Activated CD4-positive, alpha-beta T cell treated with anti-CD3 and anti-CD28 coated beads for 1 hour (primary cell): ENCODE measurements around the gene NPHP1.
"Not testable (repeated sequence)": the region's sequence is repeated elsewhere in the genome, so short reads cannot be mapped to it uniquely, and the experiment has no call there.

Source experiments
- DNase-seq: peaks from one replicate; pipeline ENCODE4 v3.0.0-alpha.2; 2020

NPHP1 gene

GRCh38 chr2:110101901-110102803 lies 102.7 kb downstream of the NPHP1 start:
- DNase-seq: no peak

GRCh38 chr2:110101280-110101844 lies 103.5 kb downstream of the NPHP1 start:
- no peak for DNase-seq

- DNase-seq: not testable (repeated sequence)
Measured at GRCh38 chr2:110100880-110101279, 103.9 kb downstream of the NPHP1 start.

DNA sequence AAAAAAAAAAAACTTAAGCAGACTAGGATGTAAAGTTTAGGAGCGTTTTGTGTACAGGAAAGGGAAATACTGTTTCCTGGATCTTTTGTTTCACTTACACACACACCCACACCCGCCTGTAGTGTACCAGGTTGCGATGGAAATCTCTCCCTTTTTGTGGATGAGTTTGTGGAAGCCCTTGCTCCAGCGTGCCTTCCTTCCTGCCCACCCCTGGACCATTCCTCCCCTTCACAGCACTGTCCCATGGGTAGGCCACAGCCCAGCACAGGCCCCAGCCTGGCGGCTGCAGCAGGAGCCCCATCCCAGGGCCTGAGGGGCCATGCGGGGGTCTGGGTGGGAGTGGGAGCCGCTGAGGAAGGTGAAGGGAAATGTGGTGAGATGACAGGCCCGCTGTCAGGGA lies 104.3 kb downstream of the NPHP1 start:
- DNase-seq: no peak

DNA sequence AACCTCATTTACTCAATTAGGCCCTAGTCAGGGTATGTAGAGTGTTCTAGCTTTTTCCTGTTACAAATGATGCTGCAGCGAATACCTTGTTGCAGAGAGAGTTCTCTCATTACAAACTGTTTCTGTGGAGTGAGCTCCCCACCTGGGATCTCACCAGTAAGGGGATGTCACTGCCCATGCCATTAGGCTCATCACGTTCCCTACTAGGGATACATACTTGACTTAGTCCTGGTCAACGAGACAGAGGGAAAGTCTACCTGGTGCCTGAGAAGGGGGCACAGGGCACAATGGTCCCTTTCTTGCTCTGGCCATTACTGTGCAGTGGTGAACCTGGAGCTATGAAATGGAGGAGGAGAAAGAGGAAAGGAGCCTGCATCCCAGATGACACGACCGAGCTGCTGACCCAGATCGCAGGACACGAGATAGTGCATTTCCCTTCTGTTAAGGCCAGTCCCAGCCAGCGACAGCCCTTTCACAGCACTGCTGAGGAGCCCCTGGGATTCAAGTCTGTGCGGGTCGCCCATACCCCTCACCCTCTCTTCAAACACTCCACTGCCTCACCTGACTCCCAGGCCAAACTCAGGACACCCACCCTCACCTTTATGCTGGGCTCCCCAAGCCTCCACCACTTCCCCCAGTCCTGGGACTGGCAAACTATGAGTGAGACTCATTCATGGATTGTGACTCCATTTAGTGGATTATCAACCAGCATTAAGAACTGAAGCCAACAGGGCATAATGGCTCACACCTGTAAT lies 105.2 kb downstream of the NPHP1 start:
- no peak for DNase-seq

- DNase-seq: no peak
Measured at GRCh38 chr2:110099038-110099425, 105.8 kb downstream of the NPHP1 start.

DNA sequence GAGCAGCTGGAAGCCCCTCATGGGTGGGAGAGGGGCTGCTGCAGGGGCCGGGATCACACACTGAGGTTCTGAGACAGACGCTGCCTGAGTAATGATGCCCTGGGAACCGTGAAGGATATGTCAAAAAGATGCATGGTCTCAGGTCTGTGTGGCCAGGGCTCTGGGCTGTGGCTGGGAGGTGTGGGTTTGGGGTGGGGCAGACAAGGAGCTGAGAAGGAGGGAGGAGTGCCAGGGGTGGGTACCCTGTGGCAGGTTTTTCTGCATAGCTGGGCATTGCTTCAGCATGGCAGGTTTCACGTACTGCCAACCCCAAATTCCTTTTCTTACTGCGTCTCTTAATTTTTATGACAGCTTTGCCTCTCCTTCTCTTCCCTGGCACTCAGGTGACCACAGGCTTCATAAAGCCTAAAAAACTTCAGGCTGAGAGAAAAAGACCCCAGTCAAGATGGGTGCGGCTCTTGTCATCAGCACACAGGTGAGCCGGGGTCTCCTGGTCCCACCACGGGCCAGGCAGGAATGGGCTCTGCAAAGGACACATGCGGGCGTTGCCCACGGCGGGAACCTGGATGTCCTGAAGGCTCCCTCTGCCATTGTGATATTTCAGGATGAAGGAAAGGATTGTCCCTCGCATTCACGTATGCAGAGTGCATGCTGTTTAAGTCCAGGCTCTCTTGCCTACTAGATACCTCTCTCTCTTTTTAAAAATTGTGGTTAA lies 107.2 kb downstream of the NPHP1 start:
- DNase-seq: no peak

- no peak for DNase-seq
Measured at GRCh38 chr2:110095994-110096633, 108.7 kb downstream of the NPHP1 start.

DNA sequence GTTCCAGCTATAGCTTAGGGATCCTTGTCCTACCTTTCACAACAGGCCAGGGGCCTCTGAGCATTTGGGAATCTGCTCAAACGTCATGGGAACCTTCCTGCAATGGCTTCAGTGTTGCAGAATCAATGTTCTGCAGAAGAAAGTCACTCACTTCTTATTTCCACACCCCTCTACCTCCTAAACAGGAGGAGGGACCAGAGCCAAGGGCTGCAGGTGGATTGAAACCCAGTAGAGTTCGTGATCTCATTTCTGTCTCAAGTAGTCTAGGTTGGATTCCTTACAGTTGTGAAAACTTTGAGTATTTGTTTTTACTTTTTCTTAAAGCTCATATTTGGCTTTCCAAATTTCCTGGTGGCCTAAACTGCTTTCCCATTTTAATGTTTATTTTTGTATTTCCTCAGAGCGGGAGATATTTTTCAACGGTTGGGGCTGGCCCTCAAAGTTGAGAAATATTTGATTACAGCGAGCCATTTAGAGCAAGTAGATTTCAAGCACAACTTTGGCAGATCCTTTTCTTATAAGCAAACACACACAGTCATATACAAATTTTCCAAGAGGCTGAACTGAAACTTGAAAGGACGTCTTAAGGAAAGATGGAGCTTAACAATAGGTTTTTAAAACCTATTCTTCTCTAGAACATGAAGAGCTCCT lies 109.8 kb downstream of the NPHP1 start:
- DNase-seq: not testable (repeated sequence)

- not testable (repeated sequence) for DNase-seq
Measured at GRCh38 chr2:110093924-110094323, 110.9 kb downstream of the NPHP1 start.

- not testable (repeated sequence) for DNase-seq
Measured at GRCh38 chr2:110090164-110090563, 114.6 kb downstream of the NPHP1 start.

DNA sequence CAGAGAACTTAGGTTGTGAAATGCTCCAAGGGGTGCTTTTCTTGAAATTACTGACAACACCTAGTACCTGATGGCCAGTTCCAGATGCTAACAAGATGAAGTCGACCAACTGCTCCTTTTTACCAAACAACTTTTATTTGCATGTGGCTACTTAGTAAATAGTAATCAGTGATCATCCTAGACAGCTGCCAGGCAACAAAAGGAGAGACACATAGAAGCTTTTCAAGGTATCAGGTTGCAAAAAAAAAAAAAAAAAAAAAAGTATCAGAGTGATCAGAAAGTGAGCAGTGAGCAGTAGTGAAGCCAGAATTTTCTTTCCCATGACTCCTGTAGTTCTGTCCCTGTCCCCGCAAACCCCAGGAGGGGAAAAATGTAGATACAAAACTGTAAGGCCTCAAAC lies 121.1 kb downstream of the NPHP1 start:
- DNase-seq: not testable (repeated sequence)

DNA sequence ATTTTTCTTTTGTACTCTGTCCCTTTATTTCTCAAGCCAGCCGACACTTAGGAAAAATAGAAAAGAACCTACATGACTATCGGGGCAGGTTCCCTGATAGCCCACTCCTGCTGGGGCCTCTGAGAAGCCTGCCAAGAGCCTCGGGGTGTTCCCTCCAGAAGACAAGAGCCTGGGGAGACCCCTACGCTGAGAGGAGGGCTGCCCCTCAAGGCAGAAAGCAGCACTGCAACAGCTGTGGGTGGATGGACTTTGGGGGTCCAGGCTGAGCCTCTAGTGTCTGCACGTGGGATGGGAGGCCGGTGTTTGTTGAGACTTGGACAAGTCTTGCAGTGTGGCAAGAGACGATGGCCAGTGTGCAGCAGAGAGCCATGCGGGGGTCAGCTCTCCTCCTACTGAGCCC lies 121.7 kb downstream of the NPHP1 start:
- DNase-seq: not testable (repeated sequence)

DNA sequence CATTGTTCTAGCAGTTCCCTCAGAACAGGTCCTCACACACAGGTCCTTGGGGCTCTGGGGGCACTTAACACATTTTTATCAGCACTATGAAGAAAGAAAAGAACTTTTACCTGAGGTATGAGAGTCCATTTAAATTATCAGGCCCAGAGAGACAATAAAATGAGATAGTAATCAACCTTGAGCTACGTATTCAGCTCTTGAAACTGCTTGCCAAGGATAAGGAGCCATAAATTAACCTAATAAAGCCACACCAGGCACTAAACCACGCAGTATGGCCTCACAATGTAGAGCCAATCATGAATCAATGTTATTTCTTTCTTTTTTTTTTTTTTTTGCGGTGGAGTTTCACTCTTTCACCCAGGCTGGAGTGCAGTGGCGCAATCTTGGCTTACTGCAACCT lies 126.7 kb downstream of the NPHP1 start:
- not testable (repeated sequence) for DNase-seq

DNA sequence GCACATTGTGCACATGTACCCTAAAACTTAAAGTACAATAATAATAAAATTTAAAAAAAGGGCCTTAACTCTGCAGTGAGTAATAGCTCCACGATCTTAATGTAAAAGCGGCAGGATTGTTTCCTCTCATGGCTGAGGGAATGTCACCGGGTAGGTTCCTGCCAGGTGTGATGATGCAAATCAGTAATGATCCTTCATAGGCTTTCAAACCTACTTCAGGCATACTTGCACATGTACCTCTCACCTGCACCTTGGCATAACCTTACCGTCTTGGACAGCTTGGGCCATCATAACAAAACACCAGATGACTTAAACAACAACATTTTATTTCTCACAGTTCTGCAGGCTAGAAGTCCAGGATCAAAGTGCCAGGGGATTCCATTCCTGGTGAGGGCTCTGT lies 128.9 kb downstream of the NPHP1 start:
- DNase-seq: not testable (repeated sequence)
